ENCODE data around the gene NCAM2.

- TF ChIP-seq SMC3 (IDR thresholded peaks at IDR 0.05; ENCODE audit: low read depth, low read length) (no peak), RAD21 (IDR thresholded peaks at IDR 0.05; ENCODE audit: low read length) (no peak), POLR2A (IDR thresholded peaks at IDR 0.05; ENCODE audit: low read depth, low read length) (no peak)
- TF ChIP-seq, protein P1, sequence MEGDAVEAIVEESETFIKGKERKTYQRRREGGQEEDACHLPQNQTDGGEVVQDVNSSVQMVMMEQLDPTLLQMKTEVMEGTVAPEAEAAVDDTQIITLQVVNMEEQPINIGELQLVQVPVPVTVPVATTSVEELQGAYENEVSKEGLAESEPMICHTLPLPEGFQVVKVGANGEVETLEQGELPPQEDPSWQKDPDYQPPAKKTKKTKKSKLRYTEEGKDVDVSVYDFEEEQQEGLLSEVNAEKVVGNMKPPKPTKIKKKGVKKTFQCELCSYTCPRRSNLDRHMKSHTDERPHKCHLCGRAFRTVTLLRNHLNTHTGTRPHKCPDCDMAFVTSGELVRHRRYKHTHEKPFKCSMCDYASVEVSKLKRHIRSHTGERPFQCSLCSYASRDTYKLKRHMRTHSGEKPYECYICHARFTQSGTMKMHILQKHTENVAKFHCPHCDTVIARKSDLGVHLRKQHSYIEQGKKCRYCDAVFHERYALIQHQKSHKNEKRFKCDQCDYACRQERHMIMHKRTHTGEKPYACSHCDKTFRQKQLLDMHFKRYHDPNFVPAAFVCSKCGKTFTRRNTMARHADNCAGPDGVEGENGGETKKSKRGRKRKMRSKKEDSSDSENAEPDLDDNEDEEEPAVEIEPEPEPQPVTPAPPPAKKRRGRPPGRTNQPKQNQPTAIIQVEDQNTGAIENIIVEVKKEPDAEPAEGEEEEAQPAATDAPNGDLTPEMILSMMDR (conservative IDR thresholded peaks at IDR 0.05; ENCODE audit: low read depth, low read length) = no peak
Measured at GRCh38 chr21:21458124-21458631, 460.0 kb downstream of the NCAM2 start.
